PC-3 (cell line): ENCODE data around the gene MYOF. TPM values are rescaled to one million over a fixed set of nuclear protein-coding genes. Genes with fewer than 3 reads are reported as not detected.

Source experiments
- ATAC-seq: fragments of 200-7000 bp; cut with Tn5 transposase; 2 replicates; pipeline ENCODE4 v1.9.1; 2020; ENCODE audit warnings: mild to moderate bottlenecking, moderate library complexity
- BruUV-seq: library from RNA; stranded (reverse); fragments of 400-500 nt; replicated peaks from 2 replicates; lab custom pipeline; 2021; lab: Mats Ljungman, UMichigan
- CTCF ChIA-PET: fragments of 300-600 bp; sonication (Branson Sonifier 250); formaldehyde crosslinking; loops from one replicate; lab custom pipeline; 2022; ENCODE audit warnings: antibody characterized with exemption; lab: Charles Lee
- POLR2A ChIA-PET: fragments of 300-600 bp; sonication (Branson Sonifier 250); formaldehyde crosslinking; loops from one replicate; lab custom pipeline; 2022; ENCODE audit warnings: antibody characterized with exemption; ENCODE audit not compliant: unreplicated experiment; lab: Charles Lee
- DNase-seq: peaks from one replicate; pipeline ENCODE4 v3.0.0-alpha.2; 2015
- H2AFZ ChIP-seq: fragments of 300-600 bp; sonication (generic); 2 replicates; pipeline ENCODE4 v1.6.0; 2016; ENCODE audit warnings: antibody characterized with exemption, low read length
- H3F3A ChIP-seq: fragments of 300-600 bp; sonication (generic); one replicate; pipeline ENCODE4 v1.6.0; 2017; ENCODE audit warnings: antibody characterized with exemption, low read length, control low read depth, mild to moderate bottlenecking; ENCODE audit not compliant: unreplicated experiment
- H3K27ac ChIP-seq: fragments of 300-600 bp; sonication (generic); 2 replicates; pipeline ENCODE4 v1.5.1; 2016; ENCODE audit warnings: mild to moderate bottlenecking, low read length
- H3K27me3 ChIP-seq: fragments of 300-600 bp; sonication (generic); 2 replicates; pipeline ENCODE4 v1.6.1; 2016; ENCODE audit warnings: low read length, mixed read lengths
- H3K36me3 ChIP-seq: fragments of 300-600 bp; sonication (generic); 2 replicates; pipeline ENCODE4 v1.6.1; 2016; ENCODE audit warnings: low read depth, mixed run types, low read length, mixed read lengths
- H3K4me1 ChIP-seq: fragments of 300-600 bp; sonication (generic); 2 replicates; pipeline ENCODE4 v1.5.1; 2016; ENCODE audit warnings: low read length; ENCODE audit not compliant: insufficient read depth
- H3K4me2 ChIP-seq: fragments of 300-600 bp; sonication (generic); 2 replicates; pipeline ENCODE4 v1.6.0; 2016; ENCODE audit warnings: low read length
- H3K4me3 ChIP-seq: fragments of 300-600 bp; sonication (generic); 2 replicates; pipeline ENCODE4 v1.5.1; 2016; ENCODE audit warnings: mild to moderate bottlenecking, low read length, mixed read lengths
- H3K79me2 ChIP-seq: fragments of 300-600 bp; sonication (generic); 2 replicates; pipeline ENCODE4 v1.6.1; 2017; ENCODE audit warnings: low read length, mixed read lengths
- H3K9ac ChIP-seq: fragments of 300-600 bp; sonication (generic); 2 replicates; pipeline ENCODE4 v1.6.0; 2016; ENCODE audit warnings: mild to moderate bottlenecking, low read length
- H3K9me2 ChIP-seq: fragments of 300-600 bp; sonication (generic); replicated peaks from 2 replicates; pipeline ENCODE4 v1.6.1; 2016; ENCODE audit warnings: mixed run types, low read length, mixed read lengths
- H3K9me3 ChIP-seq: fragments of 300-600 bp; sonication (generic); 2 replicates; pipeline ENCODE4 v1.6.1; 2016; ENCODE audit warnings: low read length, mixed read lengths
- H4K20me1 ChIP-seq: fragments of 300-600 bp; sonication (generic); 2 replicates; pipeline ENCODE4 v1.6.1; 2016; ENCODE audit warnings: low read length, mixed read lengths
- CTCF ChIP-seq: fragments of 300-600 bp; sonication (generic); conservative IDR thresholded peaks from 2 replicates; pipeline ENCODE4 v1.5.1; 2017; ENCODE audit warnings: antibody characterized with exemption, low read depth, mild to moderate bottlenecking, low read length
- EZH2 ChIP-seq: fragments of 300-600 bp; sonication (generic); IDR thresholded peaks from one replicate; pipeline ENCODE4 v1.6.1; 2017; ENCODE audit warnings: antibody characterized with exemption, mild to moderate bottlenecking, low read length; ENCODE audit not compliant: unreplicated experiment
- EZH2phosphoT487 ChIP-seq: fragments of 300-600 bp; sonication (generic); IDR thresholded peaks from 2 replicates; pipeline ENCODE4 v1.6.1; 2018; ENCODE audit warnings: mild to moderate bottlenecking, antibody characterized with exemption, low read length, borderline replicate concordance
- intact Hi-C: fragments of 100-400 bp; cut with micrococcal nuclease; formaldehyde crosslinking; loops from 2 replicates; pipeline ENCODE4 v1.9.0; 2023
- total RNA-seq: library from RNA; depleted of rRNA; stranded (reverse); fragments of >200 nt; gene quantifications from 2 replicates; pipeline ENCODE4 v1.2.3, GENCODE V29; 2014

MYOF gene
- total RNA-seq, 1 experiment from 2014 or later: 174 TPM

DNA sequence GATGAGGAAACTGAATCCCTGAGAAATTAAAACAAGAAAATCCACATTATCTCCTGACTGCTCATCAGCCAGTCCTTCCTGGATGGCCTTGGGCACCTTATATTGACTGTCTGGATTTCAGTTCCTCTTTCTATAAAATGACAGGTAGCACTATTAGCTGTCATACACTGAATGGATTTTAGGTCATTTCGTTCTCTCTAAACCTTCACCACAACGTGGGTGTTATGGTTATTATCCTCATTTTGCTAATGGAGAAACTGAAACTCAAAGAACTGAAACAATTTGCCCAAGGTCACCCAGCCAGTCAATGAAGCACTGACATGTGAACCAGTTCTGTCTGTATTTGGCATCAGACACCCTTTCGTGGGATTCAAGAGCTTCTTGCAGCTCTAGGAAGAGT lies 214.6 kb downstream of the MYOF start:
- Histone ChIP-seq H3K9me3 (0 out of 2 replicates have a peak, but pooled peaks cover 5% of the 10 kb centered on the region), H3K9me2 (no peaks in the 10 kb centered on the region), H3K4me1 (no peaks in the 10 kb centered on the region), H3K36me3 (no peaks in the 10 kb centered on the region), H3K79me2 (no peaks in the 10 kb centered on the region), H4K20me1 (no peaks in the 10 kb centered on the region), H3K9ac (no peak overlapping the region), H3K27ac (no peak overlapping the region), H3K4me2 (no peak overlapping the region), H3F3A (no peaks in the 10 kb centered on the region), H3K4me3 (no peak overlapping the region), H3K27me3 (no peaks in the 10 kb centered on the region), H2AFZ (no peak overlapping the region)
- intact Hi-C loops: no loop called here
- no peak for ATAC-seq
- POLR2A ChIA-PET: no interaction called here
- no TSS peak for BruUV-seq
- CTCF ChIA-PET: no interaction called here
- no peak for DNase-seq
- TF ChIP-seq CTCF (no peak), EZH2phosphoT487 (no peak), EZH2 (no peak)

DNA sequence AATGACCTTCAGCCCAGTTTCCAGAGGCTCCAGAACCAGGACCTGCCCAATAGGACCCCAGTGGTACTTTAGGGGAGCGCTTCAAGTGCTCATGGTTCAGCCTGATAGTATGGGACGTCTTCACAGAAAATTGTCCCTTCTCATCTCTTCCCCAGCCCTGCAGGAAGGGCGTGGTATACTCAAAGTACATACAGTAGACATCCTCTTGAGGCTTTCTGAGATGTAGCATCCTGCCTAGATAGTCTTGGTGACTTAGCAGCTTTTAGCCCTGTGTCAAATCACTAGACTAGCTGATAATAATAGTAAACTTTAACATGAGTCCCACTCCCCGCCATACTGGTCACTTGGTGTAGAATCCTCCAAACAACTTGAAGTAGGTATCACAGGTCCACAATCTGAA lies 215.3 kb downstream of the MYOF start:
- ChIA-PET CTCF (no interaction called here), POLR2A (no interaction called here)
- intact Hi-C loops: no loop called here
- TF ChIP-seq EZH2 (no peak), EZH2phosphoT487 (no peak), CTCF (no peak)
- no peak overlapping the region for H3K27ac ChIP-seq
- DNase-seq (no peak), ATAC-seq (no peak)
- no peaks in the 10 kb centered on the region for H3K9me2 ChIP-seq
- no peaks in the 10 kb centered on the region for H3K27me3 ChIP-seq
- no peak overlapping the region for H3K9ac ChIP-seq
- no peaks in the 10 kb centered on the region for H3K79me2 ChIP-seq
- no peak overlapping the region for H3K4me3 ChIP-seq
- no peaks in the 10 kb centered on the region for H4K20me1 ChIP-seq
- BruUV-seq: no TSS peak
- no peak overlapping the region for H2AFZ ChIP-seq
- H3K4me1 ChIP-seq: no peaks in the 10 kb centered on the region
- no peaks in the 10 kb centered on the region for H3K36me3 ChIP-seq
- 0 out of 2 replicates have a peak, but pooled peaks cover 5% of the 10 kb centered on the region for H3K9me3 ChIP-seq
- no peaks in the 10 kb centered on the region for H3F3A ChIP-seq
- no peak overlapping the region for H3K4me2 ChIP-seq

- H3K4me1 ChIP-seq: no peaks in the 10 kb centered on the region
- no peaks in the 10 kb centered on the region for H3K79me2 ChIP-seq
- no peaks in the 10 kb centered on the region for H3K9me2 ChIP-seq
- no peak overlapping the region for H3K4me2 ChIP-seq
- no peak overlapping the region for H3K27ac ChIP-seq
- DNase-seq (peak; percentile 41), ATAC-seq (peak; percentile 13; the same call in 1 of the 2 replicates)
- no peak overlapping the region for H3K4me3 ChIP-seq
- H3K36me3 ChIP-seq: no peaks in the 10 kb centered on the region
- ChIA-PET CTCF (no interaction called here), POLR2A (no interaction called here)
- H3F3A ChIP-seq: no peaks in the 10 kb centered on the region
- TF ChIP-seq EZH2phosphoT487 (no peak), EZH2 (no peak), CTCF (no peak)
- no TSS peak for BruUV-seq
- no peaks in the 10 kb centered on the region for H4K20me1 ChIP-seq
- H3K27me3 ChIP-seq: no peaks in the 10 kb centered on the region
- H3K9ac ChIP-seq: no peak overlapping the region
- no peak overlapping the region for H2AFZ ChIP-seq
- intact Hi-C loops: no loop called here
- H3K9me3 ChIP-seq: no peaks in the 10 kb centered on the region
Observed at GRCh38 chr10:93261961-93262610, 220.0 kb downstream of the MYOF start.
